ENCODE measurements around the gene GPD2. TPM values are rescaled to one million over a fixed set of nuclear protein-coding genes. Genes with fewer than 3 reads are reported as not detected.
A peak's percentile ranks its signal among the peaks of the same experiment; 100 is the strongest.

Gene GPD2
- total RNA-seq, 4 donors from 2014 or later: 19.5 to 26.0 (median 22.5) TPM

DNA sequence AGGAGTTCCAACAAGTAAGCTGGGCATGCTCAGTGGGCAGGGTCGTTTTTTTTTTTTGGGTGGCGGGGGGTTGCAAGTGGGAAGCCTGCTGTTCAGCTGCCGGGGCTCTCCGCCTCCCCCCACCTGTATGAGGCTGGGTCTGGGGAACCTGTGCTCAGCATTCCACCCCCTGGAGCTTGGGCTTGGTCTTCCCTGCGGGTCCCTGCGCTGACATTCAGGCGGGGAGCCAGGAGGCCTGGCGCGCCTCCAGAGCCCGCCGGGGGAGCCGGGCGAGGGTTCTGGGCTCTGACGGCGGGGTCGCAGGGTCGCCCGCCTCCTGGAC is 822 bp upstream of the GPD2 start:
- TF ChIP-seq POLR2A (IDR thresholded peaks at IDR 0.05; ENCODE audit: low read depth) (no peak), EP300 (IDR thresholded peaks at IDR 0.05) (no peak), POLR2AphosphoS5 (IDR thresholded peaks at IDR 0.05) (no peak)
- TF ChIP-seq, protein P1, sequence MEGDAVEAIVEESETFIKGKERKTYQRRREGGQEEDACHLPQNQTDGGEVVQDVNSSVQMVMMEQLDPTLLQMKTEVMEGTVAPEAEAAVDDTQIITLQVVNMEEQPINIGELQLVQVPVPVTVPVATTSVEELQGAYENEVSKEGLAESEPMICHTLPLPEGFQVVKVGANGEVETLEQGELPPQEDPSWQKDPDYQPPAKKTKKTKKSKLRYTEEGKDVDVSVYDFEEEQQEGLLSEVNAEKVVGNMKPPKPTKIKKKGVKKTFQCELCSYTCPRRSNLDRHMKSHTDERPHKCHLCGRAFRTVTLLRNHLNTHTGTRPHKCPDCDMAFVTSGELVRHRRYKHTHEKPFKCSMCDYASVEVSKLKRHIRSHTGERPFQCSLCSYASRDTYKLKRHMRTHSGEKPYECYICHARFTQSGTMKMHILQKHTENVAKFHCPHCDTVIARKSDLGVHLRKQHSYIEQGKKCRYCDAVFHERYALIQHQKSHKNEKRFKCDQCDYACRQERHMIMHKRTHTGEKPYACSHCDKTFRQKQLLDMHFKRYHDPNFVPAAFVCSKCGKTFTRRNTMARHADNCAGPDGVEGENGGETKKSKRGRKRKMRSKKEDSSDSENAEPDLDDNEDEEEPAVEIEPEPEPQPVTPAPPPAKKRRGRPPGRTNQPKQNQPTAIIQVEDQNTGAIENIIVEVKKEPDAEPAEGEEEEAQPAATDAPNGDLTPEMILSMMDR (IDR thresholded peaks at IDR 0.05): no peak
- Histone ChIP-seq H3K4me3 (peak overlapping the region; percentile 66 to 89 (median 81)), H3K4me1 (peaks cover 7 to 44% (median 41%) of the 10 kb centered on the region in 4 donors), H3K9me3 (no peaks in the 10 kb centered on the region), H3K27ac (replicated peaks in 1 of 4) (peak overlapping the region; percentile 92 to 99 (median 98)), H3K36me3 (no peaks in the 10 kb centered on the region), H3K27me3 (no peaks in the 10 kb centered on the region)
- intact Hi-C loops (cut with DNase I): no loop called here
- no peak for DNase-seq (ENCODE audit: extremely low spot score)
- WGBS: 1% methylated on average over 11 of the region's 18 CpGs

DNA sequence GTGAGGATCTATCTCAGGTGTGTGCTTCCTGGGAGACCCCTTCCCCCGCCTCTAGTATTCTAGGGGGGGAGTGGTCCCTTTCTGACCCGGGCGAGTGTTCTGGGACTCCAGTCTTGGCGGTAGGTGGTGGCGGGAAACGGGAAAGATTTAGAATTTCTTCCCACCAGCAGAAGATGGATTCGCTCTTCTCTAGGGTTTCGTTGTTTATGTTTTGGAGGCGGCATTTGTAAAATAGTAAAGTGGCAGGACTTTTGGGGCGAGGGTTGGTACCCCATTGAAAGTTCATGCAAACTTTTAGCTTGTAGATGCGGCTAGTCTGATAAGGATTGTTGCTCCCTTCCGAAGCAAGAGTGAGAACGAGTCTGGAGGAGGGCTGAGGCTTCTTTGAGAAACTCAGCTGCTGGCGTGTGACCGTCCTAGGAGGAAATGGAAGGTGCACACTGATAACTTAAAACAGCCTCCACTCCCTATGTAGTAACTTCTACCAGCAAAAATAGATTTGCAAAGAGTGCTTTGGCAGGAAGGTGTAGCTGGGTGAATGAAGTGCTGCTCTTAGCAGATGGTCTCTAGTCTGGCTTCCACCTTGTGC is 412 bp downstream of the GPD2 start:
- intact Hi-C loops (cut with DNase I): loop anchor here (2.0 kb wide), 2 partner anchors 36 to 94 kb away; no protein-coding TSS in a partner anchor
- Histone ChIP-seq H3K4me1 (peaks cover 7 to 31% (median 29%) of the 10 kb centered on the region in 4 donors), H3K4me3 (peak overlapping the region; percentile 66 to 89 (median 81)), H3K36me3 (no peaks in the 10 kb centered on the region), H3K9me3 (no peaks in the 10 kb centered on the region), H3K27me3 (no peaks in the 10 kb centered on the region), H3K27ac (replicated peaks in 1 of 4) (peak overlapping the region; percentile 92 to 99 (median 98))
- TF ChIP-seq EP300 (IDR thresholded peaks at IDR 0.05) (no peak), POLR2A (IDR thresholded peaks at IDR 0.05; ENCODE audit: low read depth) (no peak), POLR2AphosphoS5 (IDR thresholded peaks at IDR 0.05) (no peak)
- TF ChIP-seq, protein P1 (IDR thresholded peaks at IDR 0.05): no peak
- no peak for DNase-seq (ENCODE audit: extremely low spot score)
- 3% methylated on average over 14 of the region's 15 CpGs for WGBS

DNA sequence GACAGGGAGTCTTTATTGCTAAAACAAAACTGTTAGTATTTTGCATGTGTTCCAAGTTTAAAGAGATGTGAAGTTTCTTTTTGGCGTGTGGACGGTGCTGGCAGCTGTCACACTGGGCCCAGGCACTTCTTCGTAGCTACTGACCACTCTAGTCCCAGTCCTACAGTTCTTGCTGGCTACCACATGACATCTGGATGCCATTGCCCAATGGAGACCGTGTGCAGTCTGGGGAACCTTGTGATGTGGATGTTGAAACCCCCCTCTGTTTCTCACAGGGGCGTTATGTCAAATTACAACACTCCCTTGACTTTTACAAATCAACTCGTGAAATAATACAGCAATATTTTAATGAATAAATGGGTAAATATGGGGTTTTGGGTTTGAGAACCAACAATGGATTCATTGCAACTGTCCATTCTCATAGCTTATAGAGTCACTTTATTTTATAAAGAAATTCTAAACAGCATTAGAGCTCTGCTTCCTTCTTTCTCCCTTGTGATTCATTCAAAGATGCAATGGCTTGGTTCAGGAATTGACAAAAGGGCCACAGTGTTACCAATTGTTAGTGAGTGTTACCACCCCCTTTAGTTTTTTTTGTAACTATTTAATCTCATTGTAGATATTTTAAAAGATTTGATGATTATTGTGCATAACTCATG is 1.2 kb downstream of the GPD2 start:
- H3K4me1 ChIP-seq: peaks cover 7 to 31% (median 29%) of the 10 kb centered on the region in 4 donors
- H3K9me3 ChIP-seq: no peaks in the 10 kb centered on the region
- no peaks in the 10 kb centered on the region for H3K36me3 ChIP-seq
- no peak for DNase-seq (ENCODE audit: extremely low spot score)
- intact Hi-C loops (cut with DNase I): loop anchor here (2.0 kb wide), 2 partner anchors 37 to 95 kb away; no protein-coding TSS in a partner anchor
- no peak for TF ChIP-seq POLR2A (IDR thresholded peaks at IDR 0.05; ENCODE audit: low read depth)
- TF ChIP-seq EP300 (IDR thresholded peaks at IDR 0.05): no peak
- TF ChIP-seq, protein P1 (IDR thresholded peaks at IDR 0.05): no peak
- TF ChIP-seq POLR2AphosphoS5 (IDR thresholded peaks at IDR 0.05): peak; percentile 20 to 48
- no peaks in the 10 kb centered on the region for H3K27me3 ChIP-seq
- peak overlapping the region; percentile 92 to 99 (median 98) for H3K27ac ChIP-seq (replicated peaks in 1 of 4)
- WGBS: 32% methylated on average over 6 of the region's 6 CpGs
- peak overlapping the region; percentile 66 to 89 (median 81) for H3K4me3 ChIP-seq

DNA sequence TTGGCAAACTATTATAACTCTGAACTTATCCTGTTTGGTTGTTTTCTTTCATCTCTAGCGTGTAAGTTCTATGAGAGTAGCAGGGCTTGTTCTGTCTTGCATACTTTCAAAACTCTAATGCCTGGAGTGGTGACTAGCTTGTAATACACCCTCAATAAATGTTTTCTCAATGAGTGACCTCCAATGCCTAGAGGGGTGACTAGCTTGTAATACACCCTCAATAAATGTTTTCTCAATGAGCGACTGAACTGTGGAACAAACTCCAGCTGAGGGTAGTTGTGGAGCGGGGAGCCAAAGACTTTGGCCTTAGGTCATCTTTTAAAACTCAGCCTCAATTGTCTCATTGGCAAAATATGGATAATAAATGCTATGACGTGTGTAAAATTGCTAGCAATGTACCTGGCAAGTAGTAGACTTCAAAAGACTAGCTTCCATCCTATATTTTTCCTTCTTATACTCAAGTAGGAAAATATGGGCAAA is 1.8 kb downstream of the GPD2 start:
- H3K4me3 ChIP-seq: peak overlapping the region in 1 of 4 donors; percentile 11
- no peaks in the 10 kb centered on the region for H3K27me3 ChIP-seq
- H3K9me3 ChIP-seq: no peaks in the 10 kb centered on the region
- H3K36me3 ChIP-seq: no peaks in the 10 kb centered on the region
- H3K4me1 ChIP-seq: peaks cover 7 to 31% (median 29%) of the 10 kb centered on the region in 4 donors
- intact Hi-C loops (cut with DNase I): loop anchor here (2.0 kb wide), 2 partner anchors 37 to 95 kb away; no protein-coding TSS in a partner anchor
- TF ChIP-seq, protein P1 (IDR thresholded peaks at IDR 0.05): no peak
- TF ChIP-seq EP300 (IDR thresholded peaks at IDR 0.05) (no peak), POLR2AphosphoS5 (IDR thresholded peaks at IDR 0.05) (no peak), POLR2A (IDR thresholded peaks at IDR 0.05; ENCODE audit: low read depth) (no peak)
- H3K27ac ChIP-seq (replicated peaks in 1 of 4): no peak overlapping the region
- 94% methylated on average over 4 of the region's 4 CpGs for WGBS
- DNase-seq (ENCODE audit: extremely low spot score): no peak
